H1 (cell line): Measurements from ENCODE around the gene BRD4.

ENCODE experiments used
- ASH2L ChIP-seq: fragments of 200-600, 300-600 bp; sonication (generic); IDR thresholded peaks from one replicate; pipeline ENCODE4 v1.7.1; 2017; ENCODE audit warnings: low read length
- ATF2 ChIP-seq: IDR thresholded peaks from 2 replicates; pipeline ENCODE4 v1.6.1; 2012; ENCODE audit warnings: low read length, inconsistent platforms
- ATF3 ChIP-seq: IDR thresholded peaks from 2 replicates; pipeline ENCODE4 v1.6.1; 2011; ENCODE audit warnings: low read depth, mild to moderate bottlenecking, low read length; ENCODE audit not compliant: insufficient read depth
- CBX5 ChIP-seq: fragments of 300-800, 300-1000 bp; sonication (generic); IDR thresholded peaks from 2 replicates; pipeline ENCODE4 v1.7.1; 2016; ENCODE audit warnings: antibody characterized with exemption, low read length, low read depth
- CREB1 ChIP-seq: IDR thresholded peaks from 2 replicates; pipeline ENCODE4 v1.6.1; 2012; ENCODE audit warnings: inconsistent platforms
- CTCF ChIP-seq, 3 experiments: IDR thresholded peaks; 1 replicate in 2 of 3; 2 replicates in 1 of 3; pipeline versions ENCODE4 v1.5.1 to v1.6.1; 2011; ENCODE audit warnings: low read length in 3 of 3, mild to moderate bottlenecking in 3 of 3, inconsistent platforms in 2 of 3, low read depth in 1 of 3, moderate library complexity in 1 of 3; ENCODE audit not compliant: insufficient read depth in 1 of 3; ENCODE audit errors: control extremely low read depth in 1 of 3
- EZH2 ChIP-seq: fragments of 200-600 bp; sonication (generic); IDR thresholded peaks from 2 replicates; pipeline ENCODE4 v1.7.1; 2012; ENCODE audit warnings: low read depth, mild to moderate bottlenecking, moderate library complexity, low read length, inconsistent platforms; ENCODE audit not compliant: severe bottlenecking
- HDAC6 ChIP-seq: IDR thresholded peaks from one replicate; pipeline ENCODE4 v1.7.1; 2012; ENCODE audit warnings: low read depth, mild to moderate bottlenecking, inconsistent platforms, low read length, moderate library complexity
- POLR2A ChIP-seq, 2 experiments: IDR thresholded peaks; 1 replicate in 1 of 2; 2 replicates in 1 of 2; pipeline ENCODE4 v1.6.1; 2011; ENCODE audit warnings: low read depth in 2 of 2, low read length in 2 of 2, mild to moderate bottlenecking in 2 of 2; ENCODE audit errors: control extremely low read depth in 1 of 2
- RNF2 ChIP-seq: fragments of 200-900, 300-1000 bp; sonication (generic); IDR thresholded peaks from 2 replicates; pipeline ENCODE4 v1.7.1; 2016; ENCODE audit warnings: borderline replicate concordance, low read depth, mild to moderate bottlenecking, antibody characterized with exemption, low read length; ENCODE audit not compliant: poor library complexity, severe bottlenecking; ENCODE audit errors: missing control alignments

- TF ChIP-seq CTCF (IDR thresholded peaks at IDR 0.05; ENCODE audit: control extremely low read depth in 1 of 3, insufficient read depth in 1 of 3, low read depth in 1 of 3, low read length in 3 of 3) = no peak
- no peak for TF ChIP-seq ATF3
- no peak for TF ChIP-seq CREB1
- no peak for TF ChIP-seq HDAC6
- no peak for TF ChIP-seq ATF2
- TF ChIP-seq POLR2A (IDR thresholded peaks at IDR 0.05; ENCODE audit: control extremely low read depth in 1 of 2, low read depth in 2 of 2, low read length in 2 of 2) = no peak
- TF ChIP-seq ASH2L = no peak
- TF ChIP-seq EZH2 = no peak
- no peak for TF ChIP-seq RNF2
- TF ChIP-seq CBX5 = no peak
Measured at GRCh38 chr19:15235781-15236180, 96.6 kb downstream of the BRD4 start.
